RPMI7951 (cell line): Measurements from ENCODE around the gene NFKBIZ. TPM values are rescaled to one million over a fixed set of nuclear protein-coding genes. Genes with fewer than 3 reads are reported as not detected.

Experiments
- DNase-seq: peaks from one replicate; pipeline ENCODE4 v3.0.0-alpha.2; 2012; ENCODE audit warnings: low read depth
- total RNA-seq: library from RNA; depleted of rRNA; stranded (reverse); fragments of >200 nt; shearing (Covaris generic); gene quantifications from 2 replicates; pipeline ENCODE4 v1.2.3, GENCODE V29; 2014; rRNA removed

Gene NFKBIZ, protein sequence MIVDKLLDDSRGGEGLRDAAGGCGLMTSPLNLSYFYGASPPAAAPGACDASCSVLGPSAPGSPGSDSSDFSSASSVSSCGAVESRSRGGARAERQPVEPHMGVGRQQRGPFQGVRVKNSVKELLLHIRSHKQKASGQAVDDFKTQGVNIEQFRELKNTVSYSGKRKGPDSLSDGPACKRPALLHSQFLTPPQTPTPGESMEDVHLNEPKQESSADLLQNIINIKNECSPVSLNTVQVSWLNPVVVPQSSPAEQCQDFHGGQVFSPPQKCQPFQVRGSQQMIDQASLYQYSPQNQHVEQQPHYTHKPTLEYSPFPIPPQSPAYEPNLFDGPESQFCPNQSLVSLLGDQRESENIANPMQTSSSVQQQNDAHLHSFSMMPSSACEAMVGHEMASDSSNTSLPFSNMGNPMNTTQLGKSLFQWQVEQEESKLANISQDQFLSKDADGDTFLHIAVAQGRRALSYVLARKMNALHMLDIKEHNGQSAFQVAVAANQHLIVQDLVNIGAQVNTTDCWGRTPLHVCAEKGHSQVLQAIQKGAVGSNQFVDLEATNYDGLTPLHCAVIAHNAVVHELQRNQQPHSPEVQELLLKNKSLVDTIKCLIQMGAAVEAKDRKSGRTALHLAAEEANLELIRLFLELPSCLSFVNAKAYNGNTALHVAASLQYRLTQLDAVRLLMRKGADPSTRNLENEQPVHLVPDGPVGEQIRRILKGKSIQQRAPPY
- 9.5 and 12.1 TPM in 2 replicates for total RNA-seq

DNA sequence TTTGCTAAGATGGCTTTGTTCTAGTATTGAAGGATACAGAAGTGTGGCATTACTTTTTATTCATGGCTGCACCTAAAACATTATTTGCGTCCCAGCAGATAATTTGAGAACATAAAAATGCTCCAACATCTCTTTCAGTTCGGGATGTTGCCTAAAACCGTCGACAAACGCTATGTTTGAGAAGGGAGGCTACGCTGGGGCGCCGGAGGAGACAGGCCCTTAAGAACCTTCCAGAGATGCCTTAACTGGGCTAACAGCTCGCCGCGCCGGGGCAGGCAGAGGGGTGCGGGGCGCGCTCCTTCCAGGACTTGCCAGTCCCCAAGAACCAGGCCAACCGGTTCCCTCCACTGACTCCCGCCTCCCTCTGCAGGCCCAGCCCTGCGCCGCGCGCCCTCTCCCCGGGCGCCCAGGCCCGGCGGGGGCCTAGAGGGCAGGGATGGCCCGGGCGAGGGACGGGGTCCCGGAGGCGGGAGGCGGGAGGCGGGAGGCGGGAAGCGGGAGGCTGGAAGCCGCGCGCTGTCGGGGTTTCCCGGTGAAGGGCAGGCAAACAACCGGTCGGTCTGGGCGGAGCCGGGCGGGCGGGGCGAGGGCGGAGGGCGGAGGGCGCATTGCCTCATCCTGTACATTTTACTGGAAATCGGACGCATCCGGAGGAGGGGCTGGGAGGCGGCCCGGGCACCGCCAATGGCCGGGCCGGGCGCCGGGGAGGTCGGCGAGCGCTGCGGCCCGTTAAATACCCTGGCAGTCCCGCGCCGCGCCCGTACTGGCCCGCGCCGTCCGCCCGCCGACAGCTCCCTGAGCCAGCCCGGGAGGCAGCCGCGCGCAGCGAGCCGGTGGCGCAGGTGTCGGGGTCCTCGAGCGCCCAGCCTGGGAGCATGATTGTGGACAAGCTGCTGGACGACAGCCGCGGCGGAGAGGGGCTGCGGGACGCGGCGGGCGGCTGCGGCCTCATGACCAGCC lies at the start of gene NFKBIZ:
Gene NFKBIZ, plus strand, starts transcription at position 761 of the 960 bp plus-strand sequence. Its CDS starts 115 bp downstream, at position 876.
- peak; percentile 94 for DNase-seq

- no peak for DNase-seq
Measured at GRCh38 chr3:101801174-101801573, 48.1 kb upstream of the NFKBIZ start.

DNA sequence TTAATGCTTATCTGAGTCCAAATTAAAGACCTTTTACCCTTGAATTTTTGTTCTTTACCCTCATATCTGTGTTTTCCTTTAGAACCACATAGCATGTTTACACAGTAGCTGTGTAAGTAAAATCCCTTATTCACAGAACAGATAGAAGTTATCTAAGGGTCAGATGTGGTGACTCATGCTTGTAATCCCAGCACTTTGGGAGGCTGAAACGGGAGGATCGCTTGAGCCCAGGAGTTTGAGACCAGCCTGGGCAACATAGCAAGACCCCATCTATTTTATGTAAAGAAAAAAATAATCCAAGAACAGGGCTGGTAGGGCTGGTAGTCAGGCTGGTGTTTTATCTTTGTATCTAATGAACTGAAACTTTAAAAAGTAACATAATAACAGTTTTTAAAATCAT lies 47.1 kb upstream of the NFKBIZ start:
- no peak for DNase-seq

GRCh38 chr3:101803173-101803782 lies 46.0 kb upstream of the NFKBIZ start:
- DNase-seq: peak; percentile 70

- DNase-seq: no peak
Measured at GRCh38 chr3:101803939-101804338, 45.4 kb upstream of the NFKBIZ start.

DNA sequence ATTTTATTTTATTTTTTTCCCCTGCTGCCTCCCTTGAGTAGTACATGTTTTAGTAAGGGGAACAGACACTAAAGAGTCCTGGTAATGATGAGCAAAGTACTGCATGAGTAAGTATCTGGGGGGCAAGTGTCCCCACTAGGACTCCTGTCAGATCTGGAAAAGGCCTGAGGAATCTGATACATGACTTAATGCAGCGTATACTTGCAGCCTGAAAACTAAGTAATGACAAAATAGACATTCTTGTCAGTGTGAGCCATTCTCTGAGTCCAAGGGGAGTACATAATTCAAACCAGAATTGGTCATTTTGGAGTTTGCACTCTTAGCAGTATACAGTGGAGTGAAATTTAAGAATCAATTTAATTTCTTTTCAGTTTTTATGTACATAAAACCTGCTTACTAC lies 42.8 kb upstream of the NFKBIZ start:
- DNase-seq: no peak

DNA sequence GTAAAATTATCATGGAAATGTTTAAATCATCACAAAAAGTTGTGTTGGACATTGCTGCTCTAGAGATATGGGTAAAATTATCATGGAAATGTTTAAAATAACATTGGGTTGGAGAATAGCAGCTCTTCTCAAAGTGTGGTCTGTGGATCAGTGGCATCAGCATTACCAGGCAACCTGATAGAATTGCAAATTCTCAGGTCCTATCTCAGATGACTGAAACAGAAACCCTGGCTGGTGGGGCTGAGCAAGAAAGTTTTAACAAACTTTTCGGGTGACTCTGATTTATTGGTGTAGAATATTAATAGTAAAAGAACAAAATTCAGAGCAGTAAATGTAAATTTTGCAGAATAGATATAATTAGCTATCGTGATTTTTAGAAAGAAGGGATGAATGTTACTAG lies 41.4 kb upstream of the NFKBIZ start:
- DNase-seq: no peak

- DNase-seq: peak; percentile 45
Measured at GRCh38 chr3:101809178-101810021, 39.9 kb upstream of the NFKBIZ start.

- no peak for DNase-seq
Measured at GRCh38 chr3:101810022-101810418, 39.3 kb upstream of the NFKBIZ start.

- DNase-seq: no peak
Measured at GRCh38 chr3:101811875-101812274, 37.4 kb upstream of the NFKBIZ start.

DNA sequence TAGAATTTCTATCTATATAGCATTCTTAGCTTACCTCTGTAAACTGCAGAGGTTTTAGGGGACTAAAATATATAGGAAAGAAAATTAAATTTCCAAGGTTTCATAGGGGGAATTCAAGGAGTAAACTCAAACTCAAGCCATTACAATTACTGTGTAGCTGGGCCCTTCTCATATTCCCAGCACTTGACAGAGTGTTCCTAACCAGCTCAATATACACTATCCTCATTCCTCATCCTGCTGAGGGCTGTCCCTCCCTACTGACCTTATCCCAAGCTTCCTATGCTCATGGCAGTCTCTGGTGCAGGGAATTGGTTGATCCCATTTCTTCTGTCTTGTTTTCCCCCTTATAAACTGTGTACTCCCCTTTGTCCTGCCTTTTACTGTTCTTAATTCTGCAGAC lies 36.4 kb upstream of the NFKBIZ start:
- no peak for DNase-seq

DNA sequence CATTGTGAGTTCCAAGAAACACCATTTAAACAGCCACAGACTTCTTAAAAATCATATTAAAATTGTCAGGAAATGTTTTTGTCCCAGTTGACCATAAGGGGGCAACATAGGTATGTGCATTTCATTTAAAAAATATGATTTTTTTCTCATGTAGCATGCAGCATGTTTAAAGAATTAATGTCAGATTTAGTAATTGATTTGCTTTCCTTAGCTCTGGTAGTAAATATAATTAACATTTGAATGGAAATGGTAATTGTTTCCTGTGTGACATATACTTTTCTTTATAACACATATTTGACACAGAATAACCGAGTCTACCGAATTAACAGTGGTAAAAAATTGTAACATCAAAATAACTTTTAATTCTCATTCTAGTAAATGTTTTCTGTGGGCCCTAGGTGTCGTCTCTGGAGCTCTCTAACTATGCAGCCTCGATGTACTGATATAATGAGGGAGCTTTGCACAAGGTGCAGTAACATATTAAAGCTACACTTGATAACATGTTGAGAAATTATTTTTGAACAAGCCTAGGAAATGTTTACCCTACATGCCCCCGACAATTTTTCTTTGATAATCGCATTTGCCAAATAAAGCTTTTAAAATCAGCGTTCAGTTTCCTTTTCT lies 35.4 kb upstream of the NFKBIZ start:
- peak; percentile 19 for DNase-seq

- DNase-seq: no peak
Measured at GRCh38 chr3:101814835-101815234, 34.5 kb upstream of the NFKBIZ start.

DNA sequence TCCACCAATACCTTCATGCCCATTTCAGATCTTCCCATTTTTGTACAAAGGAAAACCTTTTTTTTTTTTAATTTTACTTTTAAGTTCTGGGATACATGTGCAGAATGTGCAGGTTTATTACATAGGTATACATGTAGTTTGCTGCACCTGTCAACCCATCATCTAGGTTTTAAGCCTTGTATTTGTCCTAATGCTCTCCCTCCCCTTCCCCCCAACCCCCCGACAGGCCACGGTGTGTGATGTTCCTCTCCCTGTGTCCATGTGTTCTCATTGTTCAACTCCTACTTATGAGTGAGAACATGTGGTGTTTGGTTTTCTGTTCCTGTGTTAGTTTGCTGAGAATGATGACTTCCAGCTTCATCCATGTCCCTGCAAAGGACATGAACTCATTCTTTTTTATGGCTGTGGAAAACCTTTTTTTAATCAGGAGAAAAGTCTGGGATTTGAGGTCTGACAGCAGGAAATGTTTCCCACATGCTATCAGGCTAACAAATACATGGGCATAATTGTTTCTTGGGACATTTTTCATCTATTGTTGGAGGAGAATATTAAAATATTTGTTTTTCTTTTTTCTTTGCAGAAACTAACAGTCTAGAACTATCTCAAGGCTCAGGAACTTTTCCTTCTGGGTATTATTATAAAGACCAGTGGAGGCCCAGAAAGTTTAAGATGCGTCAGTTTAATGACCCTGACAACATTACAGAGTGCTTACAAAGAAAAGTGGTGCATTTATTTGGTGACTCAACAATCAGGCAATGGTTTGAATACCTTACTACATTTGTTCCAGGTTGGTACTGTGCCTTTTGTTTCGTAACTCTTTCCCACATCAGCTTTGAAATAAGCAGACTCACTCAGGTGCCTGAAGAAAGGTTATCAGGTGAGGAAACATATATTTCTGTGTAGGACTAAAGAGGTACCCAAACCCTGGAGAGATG lies 32.8 kb upstream of the NFKBIZ start:
- DNase-seq: no peak

GRCh38 chr3:101817992-101818391 lies 31.3 kb upstream of the NFKBIZ start:
- DNase-seq: no peak

GRCh38 chr3:101819649-101820206 lies 29.6 kb upstream of the NFKBIZ start:
- DNase-seq: no peak

GRCh38 chr3:101821503-101821902 lies 27.8 kb upstream of the NFKBIZ start:
- no peak for DNase-seq

GRCh38 chr3:101823525-101823924 lies 25.8 kb upstream of the NFKBIZ start:
- no peak for DNase-seq

GRCh38 chr3:101824702-101825101 lies 24.6 kb upstream of the NFKBIZ start:
- DNase-seq: peak; percentile 13
